Hindlimb muscle (tissue), 1 donor: ENCODE measurements around the gene MXD3. TPM values are rescaled to one million over a fixed set of nuclear protein-coding genes. Genes with fewer than 3 reads are reported as not detected.

Experiments
- DNase-seq: peaks from one replicate; pipeline ENCODE4 v3.0.0-alpha.2; 2013
- polyA plus RNA-seq: library from polyadenylated mRNA; unstranded; fragments of 120-200 nt; gene quantifications from one replicate; pipeline ENCODE4 v1.2.1, GENCODE V29; 2013; ENCODE audit not compliant: insufficient read length

MXD3 gene
- polyA plus RNA-seq, 1 donor: 20.3 TPM

DNA sequence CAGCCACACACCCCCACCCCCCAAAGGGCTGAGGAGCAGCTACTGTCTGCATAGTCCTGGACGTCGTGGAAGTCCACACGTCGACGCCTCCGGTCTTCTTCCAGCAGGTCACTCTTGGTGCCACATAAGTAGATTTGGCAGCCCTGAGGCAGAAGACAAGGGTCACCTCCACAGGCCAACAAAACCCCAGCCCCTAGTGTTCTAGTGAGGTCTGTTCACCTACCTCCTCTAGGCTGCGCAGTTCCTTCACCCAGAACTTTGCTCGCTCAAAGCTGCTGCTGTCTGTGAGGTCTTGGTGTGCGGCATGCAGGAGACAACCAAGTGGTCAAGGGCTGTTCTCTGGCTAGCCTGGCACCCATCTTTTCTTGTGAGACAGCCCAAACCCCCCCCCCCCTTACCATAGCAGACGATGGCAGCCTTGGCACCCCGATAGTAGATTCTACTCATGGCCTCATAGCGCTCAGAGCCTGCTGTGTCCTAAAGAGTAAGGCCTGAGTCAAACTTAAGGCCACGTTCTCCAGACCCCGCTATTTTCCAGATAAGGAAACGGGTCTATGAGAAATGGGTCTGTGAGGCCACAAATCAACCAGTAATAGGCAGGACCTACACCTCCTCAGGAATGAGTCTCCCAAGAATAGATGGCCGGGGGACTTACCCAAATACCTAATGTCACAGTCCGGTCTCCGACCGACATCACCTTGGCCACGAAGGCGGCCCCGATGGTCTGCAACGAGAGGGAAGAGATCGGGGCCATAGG, 9.2 kb downstream of the MXD3 start:
- DNase-seq: no peak

DNA sequence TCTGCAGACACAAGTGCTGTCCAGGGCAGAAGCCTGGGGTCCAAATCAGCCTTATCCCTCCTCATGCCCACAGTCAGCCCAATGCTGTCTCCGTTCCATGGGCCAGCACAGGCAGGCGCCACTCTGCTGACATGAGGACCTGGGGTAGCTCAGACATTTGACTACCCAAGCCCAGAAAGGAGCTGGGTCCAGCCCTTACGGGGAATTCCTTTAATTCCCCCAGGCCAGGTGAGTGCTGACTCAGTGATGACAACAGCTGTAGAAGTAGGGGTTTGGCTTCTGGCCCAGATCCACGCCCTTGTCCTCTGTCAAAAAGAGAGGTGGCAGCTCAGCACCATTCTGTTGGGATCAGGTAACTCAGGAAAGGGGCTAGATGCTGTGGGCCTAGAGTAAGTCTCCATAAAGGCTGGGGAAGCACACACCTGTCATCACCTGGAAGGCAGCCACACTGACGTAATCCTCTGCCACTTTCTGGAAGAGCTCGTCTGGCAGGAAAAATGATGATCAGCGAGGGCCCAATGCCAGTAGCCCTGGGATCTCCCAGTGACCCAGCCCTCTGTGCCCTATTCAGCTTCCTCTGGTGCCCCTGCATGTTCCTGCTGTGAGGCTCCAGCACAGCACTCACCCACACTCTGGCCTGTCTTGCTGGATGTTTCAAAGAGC, 10.1 kb downstream of the MXD3 start:
- no peak for DNase-seq

- DNase-seq: no peak
Measured at GRCh38 chr5:177300951-177301350, 10.7 kb downstream of the MXD3 start.

- DNase-seq: peak; percentile 51
Measured at GRCh38 chr5:177300236-177300880, 11.3 kb downstream of the MXD3 start.

DNA sequence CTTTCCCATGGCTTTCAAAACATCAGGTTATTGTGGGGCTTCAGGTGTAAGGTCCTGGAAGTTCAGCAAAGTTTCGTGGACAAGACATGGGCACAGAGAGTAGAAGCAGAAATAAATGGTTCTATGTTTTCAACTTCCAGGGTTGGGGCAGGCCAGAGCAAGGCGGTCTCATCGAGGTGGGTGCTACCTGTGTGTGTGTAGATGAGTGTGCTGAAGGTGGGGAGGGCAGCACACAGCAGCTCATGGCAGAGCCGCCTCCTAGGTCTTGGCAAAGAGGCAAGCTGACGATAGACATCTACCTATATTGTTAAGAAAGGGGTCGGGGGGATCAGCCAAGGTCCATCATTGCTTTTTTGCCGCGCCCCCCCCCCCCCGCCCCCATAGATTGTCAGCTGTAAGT, 12.0 kb downstream of the MXD3 start:
- DNase-seq: no peak

DNA sequence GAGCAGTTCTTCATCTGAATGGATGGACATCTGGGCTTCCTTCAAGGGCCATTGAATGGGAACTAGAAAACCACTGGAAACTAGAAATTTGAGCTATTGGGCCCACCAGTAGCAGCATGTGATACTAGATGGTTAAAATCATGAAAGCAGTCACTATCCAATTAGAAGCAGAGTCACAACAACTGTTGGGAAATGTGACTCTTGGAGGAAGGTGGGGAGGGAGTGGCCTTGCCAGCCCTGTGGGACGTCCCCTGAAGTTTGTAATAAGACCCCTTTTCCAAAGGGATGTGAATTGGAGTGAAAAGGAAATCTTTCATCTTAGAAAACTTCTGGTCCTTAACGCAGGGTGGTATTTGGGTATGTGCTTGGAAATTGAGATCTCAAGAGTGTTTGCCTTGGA, 13.8 kb downstream of the MXD3 start:
- DNase-seq: no peak

DNA sequence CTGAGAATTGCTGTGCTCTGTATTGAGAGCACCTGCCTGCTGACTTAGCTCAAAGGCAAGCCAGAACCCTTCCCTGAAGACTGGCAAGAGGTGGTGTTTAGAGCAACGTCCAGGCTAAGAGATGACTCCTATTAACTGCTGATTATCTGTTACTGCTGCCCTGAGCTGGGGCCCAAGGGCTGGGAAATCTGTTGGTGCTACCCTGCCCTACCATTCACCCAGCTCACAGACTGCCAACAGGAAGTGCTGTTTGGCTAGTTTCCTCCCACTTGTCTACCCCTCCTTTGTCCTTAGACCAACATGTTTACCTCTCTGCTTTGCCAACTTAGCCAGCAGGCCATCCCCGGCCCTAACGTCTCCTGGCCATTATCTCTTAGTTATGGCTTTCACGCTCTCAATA, 15.1 kb downstream of the MXD3 start:
- DNase-seq: no peak

- no peak for DNase-seq
Measured at GRCh38 chr5:177295924-177296323, 15.8 kb downstream of the MXD3 start.

- no peak for DNase-seq
Measured at GRCh38 chr5:177294632-177295031, 17.1 kb downstream of the MXD3 start.

- DNase-seq: no peak
Measured at GRCh38 chr5:177293819-177294581, 17.7 kb downstream of the MXD3 start.

- no peak for DNase-seq
Measured at GRCh38 chr5:177291735-177292134, 20.0 kb downstream of the MXD3 start.

- no peak for DNase-seq
Measured at GRCh38 chr5:177290816-177291596, 20.7 kb downstream of the MXD3 start.

DNA sequence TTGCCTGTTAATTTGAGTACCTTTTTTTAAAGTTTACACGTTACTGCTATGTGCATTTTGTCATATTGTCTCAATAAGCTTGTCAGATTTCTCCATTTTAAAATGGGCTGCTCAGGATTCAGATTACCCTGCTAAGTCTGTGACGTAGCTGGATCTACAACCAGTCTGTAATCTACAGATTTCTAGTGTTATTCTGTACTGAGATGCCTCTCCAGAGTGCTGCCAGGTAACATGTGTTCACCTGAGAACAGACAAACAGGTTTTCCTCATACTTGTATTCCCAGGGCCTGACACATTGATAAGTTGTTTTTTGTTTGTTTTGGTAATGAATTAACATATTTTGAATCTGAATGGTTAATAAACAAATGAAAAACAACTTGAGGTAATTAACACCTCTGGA, 23.5 kb downstream of the MXD3 start:
- DNase-seq: no peak

DNA sequence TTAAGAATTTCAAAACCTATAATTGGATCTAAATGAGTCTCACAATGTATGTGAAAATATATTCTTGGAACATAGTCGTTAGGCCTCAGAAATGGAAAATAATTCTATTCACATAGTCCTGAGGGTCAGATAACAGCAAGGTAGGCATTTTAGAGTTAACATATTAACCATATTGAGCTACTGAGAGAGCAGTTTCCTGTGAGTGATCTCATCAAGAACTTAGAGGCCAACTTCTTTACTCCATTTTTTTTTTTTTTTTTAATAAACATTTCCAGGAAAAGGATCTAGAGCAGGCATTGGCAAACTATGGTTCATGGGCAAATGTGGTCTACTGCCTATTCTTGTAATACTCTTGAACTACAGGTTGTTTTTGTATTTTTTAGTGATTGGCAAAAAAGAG, 34.8 kb downstream of the MXD3 start:
- DNase-seq: no peak

GRCh38 chr5:177275883-177276282, 35.8 kb downstream of the MXD3 start:
- no peak for DNase-seq

DNA sequence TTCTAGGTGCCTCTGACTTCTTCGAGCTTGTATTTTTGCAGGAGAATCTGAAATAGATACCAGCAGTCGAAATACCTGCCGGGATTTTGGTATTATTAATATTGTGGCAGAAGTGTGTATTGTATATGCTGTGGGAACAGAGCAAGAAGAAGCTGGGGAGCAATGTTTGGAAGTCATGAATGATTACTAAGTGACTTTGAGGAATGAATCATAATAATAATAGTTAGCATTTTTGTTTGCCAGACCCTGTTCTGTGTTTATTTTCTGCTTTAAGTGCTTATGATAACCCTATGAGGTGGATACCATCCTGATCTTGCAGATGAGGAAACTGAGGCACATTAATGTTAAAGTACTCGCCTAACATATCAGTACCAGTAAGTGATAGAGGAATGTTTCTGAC, 40.6 kb downstream of the MXD3 start:
- DNase-seq: no peak

DNA sequence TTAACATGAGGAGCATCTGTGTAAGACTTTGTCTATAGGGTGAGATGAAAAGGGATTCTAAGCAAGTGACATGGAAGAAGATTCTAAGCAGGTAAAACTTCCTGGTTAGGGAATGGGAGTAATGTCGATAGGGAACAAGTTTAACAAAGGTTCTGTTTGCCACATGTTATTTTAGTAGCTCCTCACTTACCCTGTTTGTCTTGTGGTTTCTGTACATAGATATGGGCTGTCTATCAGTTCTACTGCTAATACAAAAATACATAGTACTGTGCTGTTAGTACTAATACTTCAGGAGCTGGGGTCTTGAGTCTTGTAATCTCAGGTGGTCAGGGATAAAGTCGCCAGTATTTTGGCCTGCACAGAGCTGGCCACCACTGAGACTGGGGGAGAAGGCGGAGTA, 41.0 kb downstream of the MXD3 start:
- no peak for DNase-seq

DNA sequence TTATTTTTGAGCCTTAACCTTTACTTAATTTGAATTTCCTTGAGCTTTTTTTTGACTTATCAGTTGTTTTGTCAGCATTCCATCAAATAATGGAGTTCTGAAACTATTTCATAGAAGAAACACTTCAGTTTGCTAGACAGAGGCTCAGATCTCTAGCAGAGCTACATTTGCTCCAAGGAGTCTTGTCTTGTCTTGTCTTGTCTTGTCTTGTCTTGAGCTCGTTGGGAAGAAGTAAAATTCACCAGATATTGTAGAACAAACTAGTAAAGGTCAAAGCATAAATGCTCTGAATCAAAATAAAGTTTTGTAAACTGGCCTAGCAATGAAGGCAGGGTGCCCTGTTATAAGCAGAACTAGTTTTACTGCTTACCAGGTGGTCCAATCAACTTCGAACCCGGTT, 41.7 kb downstream of the MXD3 start:
- DNase-seq: no peak

DNA sequence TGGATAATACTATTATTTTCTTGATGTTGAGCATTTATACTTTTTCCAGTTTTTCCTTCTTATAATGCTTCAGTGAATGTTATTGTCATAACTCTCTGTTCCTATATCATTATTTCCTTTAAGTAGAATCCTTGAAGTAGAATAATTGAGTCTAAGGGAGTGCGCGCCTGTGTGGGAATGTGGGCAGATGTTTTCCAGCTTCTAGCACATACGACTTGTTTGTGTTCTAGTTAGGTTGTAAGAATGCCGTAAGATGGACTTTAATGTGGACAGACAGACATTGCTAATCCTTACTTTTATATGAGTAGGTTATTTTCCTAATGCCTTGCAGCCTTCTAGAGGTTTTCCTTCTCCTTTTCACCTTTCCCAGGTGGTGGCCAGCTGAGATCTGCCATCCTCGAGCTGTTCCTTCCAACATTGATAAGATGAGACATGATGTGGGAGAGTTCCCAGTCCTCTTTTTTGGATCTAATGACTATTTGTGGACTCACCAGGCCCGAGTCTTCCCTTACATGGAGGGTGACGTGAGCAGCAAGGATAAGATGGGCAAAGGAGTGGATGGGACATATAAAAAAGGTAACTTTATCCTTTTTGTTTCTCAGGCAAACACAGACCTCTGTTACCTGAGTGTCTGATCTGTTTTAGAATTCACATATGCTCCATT, 42.3 kb downstream of the MXD3 start:
- no peak for DNase-seq

DNA sequence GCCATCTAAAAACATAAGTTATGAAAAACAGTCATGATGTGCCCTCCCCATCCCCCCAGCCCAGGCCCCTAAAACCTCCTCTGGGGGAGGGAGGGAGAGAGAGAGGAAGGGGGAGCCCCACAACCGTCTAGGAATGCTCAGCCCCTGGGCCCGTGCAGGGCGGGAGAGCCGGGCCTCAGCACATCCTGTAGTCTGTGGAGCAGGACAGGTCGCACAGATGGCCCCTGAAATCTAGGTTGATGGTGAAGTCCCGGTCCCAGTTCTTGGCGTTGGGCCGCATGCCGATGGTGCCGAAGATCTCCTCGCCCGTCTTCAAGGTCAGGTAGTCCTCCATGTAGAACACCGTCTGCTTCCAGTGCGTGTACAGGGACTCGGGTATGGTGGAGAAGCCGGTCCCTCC, 46.3 kb downstream of the MXD3 start:
- no peak for DNase-seq

- DNase-seq: no peak
Measured at GRCh38 chr5:177264178-177264577, 47.5 kb downstream of the MXD3 start.

DNA sequence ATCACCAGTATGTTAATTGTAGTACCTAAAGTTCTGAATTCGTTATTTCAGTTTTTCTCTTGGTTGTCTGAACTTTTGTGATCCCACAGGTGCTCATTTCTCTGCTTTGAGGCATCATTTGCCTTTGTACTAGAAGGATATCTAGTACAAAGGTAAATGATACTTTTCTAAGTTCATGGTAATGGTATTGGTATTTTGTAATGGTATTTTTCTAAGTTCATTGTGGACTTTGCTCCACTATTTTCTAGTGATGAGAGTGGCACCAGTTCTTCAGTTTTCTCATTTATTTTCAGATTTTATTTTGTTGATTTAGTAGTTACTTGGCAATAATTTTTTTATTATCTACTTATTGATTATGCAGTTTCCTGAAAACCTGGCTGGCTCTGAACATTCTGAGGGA, 50.2 kb downstream of the MXD3 start:
- no peak for DNase-seq
